Measurements from ENCODE around the gene ERICH2. TPM values are rescaled to one million over a fixed set of nuclear protein-coding genes. Genes with fewer than 3 reads are reported as not detected.
"Not testable (repeated sequence)": the region's sequence is repeated elsewhere in the genome, so short reads cannot be mapped to it uniquely, and the experiment has no call there.

Gene ERICH2, protein sequence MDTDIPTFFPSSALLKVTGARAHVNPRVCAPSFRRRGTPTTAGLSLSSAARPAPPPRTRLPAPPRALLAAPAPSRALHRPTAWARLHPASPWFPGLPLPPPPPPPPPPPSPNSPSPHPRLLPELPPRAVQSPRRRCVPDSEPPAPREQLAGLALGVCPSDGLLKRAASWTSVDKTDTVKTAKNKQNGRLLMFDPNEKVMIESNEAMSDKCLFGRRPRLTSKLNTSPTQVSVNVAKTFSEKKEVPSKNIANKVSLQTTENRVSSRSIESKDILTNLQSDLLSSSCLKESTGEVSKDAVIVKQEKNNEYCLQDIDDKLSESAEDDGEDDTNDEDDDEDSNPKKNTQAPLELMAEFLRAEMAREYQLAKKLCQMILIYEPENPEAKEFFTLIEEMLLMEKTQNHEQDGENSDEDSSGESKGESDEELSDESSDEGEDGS
- not detected for total RNA-seq

DNA sequence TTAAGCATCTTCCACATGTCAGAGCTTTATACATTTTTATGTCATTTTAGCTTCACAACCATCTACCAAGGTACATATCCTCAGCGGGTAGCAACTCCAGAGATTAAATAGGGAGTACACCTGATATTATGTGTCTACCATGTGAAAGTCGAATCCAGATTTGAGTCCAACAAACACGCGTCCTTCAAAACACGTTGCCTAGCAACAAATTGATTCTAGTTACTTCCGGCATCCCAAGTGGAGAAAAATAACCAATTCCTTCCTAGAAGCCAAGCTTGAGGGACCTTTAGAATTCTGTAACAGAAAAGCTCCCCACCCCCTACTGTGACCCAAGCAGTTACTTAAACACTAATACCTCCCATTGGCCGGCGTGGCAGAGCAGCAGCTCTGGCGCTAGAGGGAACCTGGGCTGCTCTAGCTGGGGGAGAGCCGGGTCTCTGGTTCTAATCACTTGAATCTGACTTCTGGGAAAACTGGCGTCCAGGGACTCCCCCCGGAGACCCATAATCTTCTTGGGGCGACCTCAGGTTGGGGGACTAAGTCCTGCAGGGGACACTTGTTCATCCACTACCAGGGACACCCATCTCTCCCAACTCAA, at the start of gene ERICH2:
Gene ERICH2, plus strand, starts transcription at position 371 of the 598 bp plus-strand sequence. CDS start 304 bp downstream, outside the sequence.
- no peak for DNase-seq

DNA sequence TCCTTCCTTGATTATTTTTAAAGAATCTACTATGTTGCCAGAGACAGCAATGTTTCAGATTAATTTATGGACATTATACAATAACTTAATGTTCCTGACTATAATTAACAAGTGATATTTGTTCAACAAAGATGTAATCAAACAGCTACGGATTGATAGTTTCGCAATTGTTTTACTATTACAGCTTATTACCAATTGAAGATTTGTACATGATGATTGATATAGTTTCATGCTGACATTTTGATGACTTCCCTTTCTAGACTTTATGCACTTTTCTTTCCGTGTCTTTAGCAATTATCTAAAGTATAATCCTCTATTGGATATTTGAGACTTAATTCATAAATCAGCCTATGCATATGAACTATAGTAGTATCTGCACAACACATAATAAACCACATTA, 48.5 kb upstream of the ERICH2 start:
- DNase-seq, result no peak

DNA sequence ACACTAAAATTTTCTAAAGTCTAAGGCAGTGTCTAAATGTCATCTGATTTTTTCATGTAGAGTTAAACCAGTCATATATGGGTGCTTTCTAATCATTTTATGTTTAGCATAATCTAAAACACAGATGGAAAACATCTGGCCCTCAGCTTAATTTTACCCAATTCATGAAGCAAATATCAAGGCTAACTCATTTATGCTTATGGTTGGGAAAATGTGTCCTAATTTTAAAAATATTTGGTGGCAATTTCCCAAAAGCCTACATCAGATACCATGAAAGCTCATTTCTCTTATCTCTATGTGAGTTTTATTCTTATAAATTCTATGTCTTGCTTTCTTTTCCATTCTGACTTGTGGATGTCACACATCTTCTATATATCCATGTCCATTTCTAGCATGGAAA, 47.9 kb upstream of the ERICH2 start:
- DNase-seq, result no peak

DNA sequence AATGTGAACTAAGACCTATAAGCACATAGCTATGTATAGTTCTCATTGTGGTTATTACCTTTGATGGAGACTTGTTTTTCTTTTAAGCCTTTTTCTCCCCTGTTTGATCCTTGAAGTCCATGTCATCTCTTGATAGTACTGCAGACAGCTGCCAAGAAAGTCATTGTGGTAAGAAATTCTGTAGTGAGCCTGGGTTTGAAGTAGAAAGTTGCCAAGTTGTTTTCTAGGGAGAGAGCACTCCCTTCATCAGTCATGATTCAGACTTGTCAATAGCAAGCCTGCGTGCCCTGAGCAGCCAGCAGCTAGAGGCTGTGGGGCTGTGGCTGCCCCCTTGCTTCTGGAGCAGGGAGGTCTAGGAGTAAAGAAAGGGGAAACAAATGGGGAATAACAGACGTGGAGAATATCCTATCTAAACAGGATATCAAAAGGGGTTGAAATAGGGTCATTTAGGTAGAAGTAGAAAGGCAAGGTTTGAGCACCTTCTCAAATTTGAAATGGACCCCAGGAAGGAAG, 46.7 kb upstream of the ERICH2 start:
- no peak for DNase-seq

DNA sequence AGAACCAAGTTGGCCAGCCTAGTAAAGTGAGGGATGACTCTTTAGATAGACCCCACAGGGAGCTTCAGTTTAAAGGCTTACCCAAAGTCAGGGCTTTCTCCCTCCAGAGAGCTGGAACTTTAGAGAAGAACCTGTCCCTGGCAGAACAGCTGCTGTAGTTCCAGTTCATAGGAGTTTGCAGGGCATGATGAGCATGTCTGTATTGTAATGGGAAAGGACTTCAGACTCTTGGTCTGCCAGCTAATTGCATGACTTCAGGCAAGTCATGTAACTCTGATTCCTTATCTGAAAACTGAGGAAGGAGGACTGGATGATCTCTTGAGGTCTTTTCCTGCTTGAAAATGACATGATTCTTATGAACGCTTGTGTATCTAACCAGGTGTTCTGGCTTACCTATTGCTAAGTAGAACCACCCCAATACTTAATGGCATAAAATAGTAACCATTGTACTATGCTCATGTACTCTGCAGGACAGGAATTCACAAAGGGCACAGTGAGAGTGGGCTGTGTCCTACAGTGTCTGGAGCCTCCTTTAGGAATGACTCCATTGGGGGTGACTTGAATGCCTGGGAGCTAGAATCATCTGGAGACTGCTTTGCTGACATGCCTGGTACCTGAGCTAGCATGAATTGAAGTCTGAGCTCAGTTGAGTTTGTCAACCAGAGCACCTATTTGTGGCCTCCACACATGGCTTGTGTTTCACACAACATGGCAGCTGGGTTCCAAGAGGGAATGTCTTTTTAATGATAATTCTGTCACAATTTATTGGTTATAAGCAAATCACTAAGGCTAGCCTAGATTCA, 36.2 kb upstream of the ERICH2 start:
- DNase-seq, result no peak

DNA sequence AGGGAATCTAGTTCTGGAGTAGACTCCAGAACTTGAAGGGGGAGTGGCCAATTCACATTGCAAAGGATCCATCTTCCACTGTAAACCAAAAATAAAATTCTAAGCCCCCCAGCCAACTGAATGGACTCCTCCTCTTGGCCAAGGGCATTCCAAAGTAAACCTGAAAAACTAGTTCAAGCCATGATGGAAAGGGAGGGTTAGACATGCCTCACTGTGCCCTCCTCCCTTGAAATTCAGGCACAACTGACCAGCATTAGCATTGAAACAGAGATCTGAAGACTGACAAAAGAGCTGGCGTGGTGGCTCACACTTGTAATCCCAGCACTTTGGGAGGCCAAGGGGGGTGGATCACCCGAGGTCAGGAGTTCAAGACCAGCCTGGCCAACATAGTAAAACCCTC, 35.6 kb upstream of the ERICH2 start:
- DNase-seq, result not testable (repeated sequence)

DNA sequence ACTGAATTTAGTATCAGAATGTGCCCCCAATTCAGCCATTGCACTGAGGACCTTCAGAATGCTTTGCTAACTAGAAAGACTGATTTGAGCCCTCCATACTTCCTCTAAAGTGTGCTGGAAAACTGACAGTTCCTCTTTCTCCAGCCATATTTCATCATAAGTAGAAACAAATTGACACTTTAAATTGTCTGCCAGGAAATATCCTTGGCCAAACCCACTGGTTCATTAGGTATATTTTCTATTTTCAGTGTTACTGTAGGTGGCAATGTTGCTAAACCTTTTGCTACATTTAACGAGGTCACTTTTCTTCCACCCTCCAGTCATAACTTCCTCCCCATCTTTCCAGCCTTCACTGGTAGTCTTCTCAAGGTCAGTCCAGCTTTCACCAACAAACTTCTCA, 33.5 kb upstream of the ERICH2 start:
- no peak for DNase-seq

DNA sequence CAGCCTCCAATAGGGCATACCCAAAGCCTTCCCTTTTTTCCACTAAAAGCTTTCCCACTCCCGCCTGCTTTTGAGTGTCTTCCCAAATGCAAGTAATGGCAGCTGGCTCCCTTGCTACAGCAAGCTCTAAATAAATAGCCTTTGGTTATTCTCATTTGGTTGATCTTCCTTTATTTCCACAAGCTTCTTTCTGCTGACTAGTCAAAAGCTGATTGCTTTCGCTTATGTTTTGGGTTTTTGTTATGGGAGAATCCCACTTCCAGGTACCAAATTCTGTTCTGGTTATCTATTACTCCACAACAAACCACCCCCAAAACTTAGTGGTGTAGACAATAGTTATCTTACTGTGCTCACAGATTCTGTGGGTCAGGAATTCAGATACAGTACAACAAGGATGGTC, 32.8 kb upstream of the ERICH2 start:
- no peak for DNase-seq

DNA sequence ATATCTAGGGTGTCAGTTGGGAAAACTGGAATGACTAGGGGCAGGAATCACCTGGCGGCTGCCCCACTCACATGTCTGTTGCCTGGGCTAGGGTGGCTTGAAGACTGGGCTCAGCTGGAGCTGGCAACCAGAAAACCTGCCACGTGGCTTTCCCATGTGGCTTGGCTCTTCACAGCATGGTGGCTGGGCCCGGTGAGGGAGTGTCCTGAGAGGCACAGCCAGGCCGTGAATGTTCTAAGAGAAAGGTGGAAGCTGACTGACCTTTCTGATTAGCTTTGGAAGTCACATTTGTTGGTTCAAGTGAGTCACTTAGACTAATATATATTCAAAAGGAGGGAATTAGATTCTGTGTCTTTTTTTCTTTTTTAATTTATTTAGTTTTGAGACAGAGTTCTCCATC, 32.4 kb upstream of the ERICH2 start:
- DNase-seq, result no peak

DNA sequence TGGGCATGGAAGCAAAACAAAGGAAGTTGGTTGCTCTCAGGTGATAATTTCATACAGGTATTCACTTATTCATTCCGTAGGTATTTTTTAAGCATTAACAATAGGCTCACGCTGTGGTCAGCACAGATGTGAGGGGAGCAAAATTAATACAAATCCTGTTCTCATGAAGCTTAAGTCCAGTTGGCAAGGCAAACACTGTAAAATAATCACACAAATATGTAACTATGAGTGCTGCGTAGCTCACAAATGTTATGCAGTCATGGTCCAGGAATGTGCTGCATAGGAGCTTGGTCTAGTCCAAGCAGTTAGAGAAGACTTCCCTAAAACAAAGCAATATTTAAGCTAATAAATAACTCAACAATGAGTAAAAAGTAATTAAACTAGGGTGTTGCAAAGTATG, 31.1 kb upstream of the ERICH2 start:
- no peak for DNase-seq

DNA sequence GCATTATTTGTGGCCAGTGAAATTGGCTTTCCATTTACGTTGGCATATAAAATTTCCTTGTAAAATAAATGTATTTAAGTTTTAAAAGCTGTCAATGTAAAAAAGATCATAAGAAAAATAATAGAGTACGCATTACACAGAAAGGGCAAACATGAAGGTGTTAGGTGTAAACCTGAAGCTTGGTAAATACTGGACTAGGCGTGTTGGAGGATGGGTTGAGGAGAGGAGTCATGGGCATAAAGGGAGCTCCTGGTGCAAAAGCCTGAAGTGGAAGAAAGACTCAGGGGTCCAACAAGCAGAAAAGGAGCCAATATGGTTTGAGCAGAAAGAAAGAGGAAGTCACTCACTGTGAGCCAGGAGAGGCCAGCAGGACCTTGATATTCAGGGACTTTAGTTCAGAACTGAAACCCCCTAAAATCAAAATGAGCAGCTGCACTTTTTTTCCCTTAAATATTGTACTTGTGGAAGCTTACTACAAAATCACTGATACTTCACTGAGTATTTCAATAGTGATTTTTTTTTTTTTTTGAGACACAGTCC, 30.6 kb upstream of the ERICH2 start:
- DNase-seq, result no peak

DNA sequence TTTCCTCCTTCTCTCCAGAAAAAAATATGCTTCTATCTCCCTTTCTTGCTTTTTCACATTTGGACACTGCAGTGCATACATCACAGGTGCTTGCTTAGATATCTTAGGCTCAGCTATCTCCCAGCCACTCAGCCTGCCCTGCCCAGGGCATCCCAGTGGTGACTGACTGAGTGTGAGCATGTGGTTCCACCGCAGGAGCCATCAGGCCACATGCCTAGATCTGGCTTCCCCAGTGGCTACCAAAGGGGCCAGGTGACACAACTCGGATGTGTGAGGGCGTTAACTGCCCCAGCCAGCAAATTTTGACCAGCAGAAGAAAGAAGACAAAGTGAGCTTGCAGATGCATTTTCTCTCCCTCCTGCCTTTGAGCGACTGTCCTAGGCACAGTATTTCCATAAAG, 29.5 kb upstream of the ERICH2 start:
- DNase-seq, result no peak

DNA sequence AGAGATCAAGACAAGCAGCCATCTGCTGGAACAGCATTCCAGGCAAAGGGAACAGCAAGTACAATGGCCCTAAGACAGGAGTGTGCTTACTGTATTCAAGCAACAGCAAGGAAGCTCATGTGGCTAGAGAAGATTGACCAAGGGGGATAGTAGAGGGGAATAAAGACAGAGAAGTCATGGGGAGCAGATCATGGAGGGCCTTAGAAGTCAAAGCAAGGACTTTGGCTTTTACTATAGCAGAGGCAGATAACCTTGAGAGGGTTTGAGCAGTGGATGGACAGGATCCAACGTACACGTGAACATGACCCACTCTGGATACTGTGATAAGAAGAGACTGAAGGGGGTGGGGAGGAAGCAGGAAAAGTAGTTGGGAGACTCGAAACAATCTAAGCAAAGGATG, 28.2 kb upstream of the ERICH2 start:
- DNase-seq, result no peak

DNA sequence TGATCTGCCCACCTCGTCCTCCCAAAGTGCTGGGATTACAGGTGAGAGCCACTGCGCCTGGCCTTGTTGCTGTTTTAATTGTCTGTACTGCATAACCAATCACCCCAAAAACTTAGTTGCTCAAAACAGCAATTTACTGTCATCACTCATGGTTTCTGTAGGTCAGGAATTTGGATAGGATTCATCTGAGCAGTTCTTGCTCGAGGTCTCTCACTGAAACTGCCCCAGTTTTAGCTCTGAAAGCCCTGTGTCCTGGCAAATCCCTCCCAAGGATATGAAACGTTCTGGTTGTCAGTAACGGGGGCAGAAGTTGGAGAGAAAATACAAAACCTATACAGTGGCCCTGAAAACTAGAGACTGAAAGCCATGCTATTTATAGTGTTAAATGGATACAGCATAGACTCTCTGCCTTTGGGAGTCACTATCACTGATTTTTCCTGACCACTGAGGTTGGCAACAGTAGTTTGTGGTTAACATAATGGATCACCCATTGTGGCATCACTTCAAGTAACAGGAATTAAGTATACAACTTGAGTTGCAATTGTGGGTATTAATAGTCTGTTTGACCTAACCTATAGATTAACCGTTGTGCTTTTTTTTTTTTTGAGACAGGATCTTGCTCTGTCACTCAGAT, 27.2 kb upstream of the ERICH2 start:
- DNase-seq, result no peak

DNA sequence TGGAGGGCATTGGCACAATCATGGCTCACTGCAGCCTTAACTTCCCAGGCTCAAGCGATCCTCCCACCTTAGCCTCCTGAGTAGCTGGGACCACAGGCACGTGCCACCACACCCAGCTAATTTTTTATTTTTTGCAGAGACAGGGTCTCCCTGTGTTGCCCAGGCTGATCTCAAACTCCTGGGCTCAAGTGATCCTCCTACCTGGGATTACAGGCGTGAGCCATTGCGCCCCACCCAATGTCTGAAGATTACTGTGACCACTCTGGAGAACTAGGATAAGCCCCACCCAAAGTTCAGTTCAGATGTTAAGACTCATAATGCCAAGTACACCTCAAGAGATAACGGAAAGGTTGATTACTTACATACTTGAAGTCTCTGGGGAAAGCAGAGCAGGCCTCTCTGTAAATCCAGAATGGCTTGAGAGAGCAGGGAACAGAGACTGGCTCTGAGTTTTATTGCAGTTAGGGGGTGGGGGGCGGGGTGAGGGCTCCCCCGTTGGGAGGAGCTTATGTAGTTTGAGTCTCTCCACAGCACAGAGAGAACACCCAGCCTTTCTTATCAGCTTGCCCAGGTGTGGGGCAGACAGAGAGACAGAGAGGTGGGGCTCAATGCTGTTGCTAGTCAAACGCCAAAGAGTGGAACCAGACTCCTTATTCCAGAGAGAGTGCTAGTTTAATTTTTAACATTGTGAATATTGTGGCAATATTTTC, 26.5 kb upstream of the ERICH2 start:
- no peak for DNase-seq

DNA sequence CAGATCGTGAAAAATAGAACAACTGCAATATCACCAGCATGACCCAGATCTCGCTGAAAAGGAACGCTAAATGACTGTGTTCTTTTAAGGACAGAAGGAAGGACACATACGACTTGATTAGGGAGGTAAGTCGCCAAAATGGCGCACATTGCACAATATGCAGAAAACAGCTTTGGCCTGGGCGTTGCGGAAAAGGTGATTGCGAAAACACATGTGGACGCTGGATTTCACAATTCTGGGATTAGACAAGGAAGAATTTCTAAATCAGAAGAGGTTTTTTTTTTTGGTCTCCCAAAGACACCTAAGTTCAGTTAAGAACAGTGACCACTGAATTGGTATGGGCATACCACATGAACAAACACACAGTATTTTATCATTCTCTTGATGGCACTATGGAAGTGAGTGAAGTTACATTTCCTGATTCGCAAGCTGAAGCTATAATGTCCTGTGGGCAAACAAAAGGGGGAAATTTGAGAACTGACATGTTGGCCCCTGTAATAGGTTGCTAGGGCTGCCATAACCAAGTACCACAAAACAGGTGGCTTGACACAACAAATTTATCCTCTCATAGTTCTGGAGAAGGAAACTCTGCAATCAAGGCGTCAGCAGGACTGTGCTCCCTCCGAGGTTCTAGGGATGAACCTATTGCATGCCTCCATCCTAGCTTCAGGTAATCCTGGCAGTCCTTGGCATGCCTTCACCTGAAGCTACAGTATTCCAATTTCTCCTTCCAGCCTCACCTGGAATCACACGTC, 25.8 kb upstream of the ERICH2 start:
- DNase-seq, result no peak

DNA sequence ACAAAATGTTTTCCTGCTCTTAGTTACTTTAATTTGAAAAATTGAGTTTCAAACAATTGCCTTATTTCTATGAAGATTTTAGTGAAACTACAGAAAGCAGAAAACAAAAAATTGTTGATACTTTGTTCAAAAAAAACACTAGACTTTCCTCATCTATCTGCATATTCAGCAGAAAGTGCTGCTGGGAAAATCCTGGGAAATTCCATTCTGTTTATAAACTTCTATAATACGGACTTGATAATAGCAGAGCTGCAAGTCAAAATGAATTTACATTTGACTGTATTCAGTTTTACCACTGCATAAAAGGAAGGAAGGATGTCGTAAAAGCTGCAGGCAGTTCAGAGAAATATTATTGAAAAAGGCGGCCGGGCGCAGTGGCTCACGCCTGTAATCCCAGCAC, 24.9 kb upstream of the ERICH2 start:
- DNase-seq, result no peak

DNA sequence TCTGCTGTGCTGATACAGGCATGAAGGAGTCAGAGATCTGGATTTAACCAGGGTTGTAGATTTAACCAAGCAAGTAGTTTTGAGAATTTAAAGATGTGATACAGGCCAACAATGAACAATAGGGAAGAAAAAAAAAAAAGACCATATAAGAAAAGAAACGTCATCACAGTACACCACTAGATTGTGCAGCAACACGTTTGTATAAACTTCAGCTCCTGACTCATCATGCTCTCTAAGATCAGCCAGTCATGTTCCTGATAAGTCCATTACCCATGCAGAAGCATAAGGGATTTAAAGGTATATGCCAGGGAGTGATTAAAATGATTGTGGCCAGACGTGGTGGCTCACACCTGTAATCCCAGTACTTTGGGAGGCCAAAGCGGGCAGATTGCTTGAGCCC, 22.3 kb upstream of the ERICH2 start:
- no peak for DNase-seq

DNA sequence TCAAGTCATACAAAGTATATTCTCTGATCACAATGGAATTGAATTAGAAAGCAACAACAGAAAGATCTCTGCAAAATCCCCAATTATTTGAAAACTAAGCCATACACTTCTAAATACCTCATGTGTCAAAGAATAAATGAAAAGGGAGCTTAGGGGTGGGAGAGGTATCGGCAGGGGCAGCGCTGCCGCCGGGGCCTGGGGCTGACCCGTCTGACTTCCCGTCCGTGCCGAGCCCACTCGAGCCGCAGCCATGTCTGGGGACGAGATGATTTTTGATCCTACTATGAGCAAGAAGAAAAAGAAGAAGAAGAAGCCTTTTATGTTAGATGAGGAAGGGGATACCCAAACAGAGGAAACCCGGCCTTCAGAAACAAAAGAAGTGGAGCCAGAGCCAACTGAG, 18.6 kb upstream of the ERICH2 start:
- DNase-seq, result not testable (repeated sequence)

DNA sequence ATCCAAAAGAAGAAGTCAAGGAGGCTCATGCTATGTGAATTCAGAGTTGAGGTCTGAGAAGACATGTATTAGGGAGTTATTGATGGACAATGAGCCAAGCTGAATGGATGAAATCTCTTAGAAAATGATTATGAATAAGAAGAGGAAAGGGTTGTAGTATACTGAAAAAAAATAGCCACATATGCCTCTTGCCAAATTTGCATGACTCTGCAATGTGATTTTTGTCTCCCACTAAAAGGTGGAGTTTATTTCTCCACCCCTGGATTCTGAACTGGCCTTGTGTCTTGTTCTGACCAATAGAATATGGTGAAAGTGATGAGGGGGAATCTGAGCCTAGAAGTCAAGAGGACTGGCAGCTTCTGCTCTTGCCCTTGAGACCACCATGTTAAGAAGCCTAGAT, 8.6 kb upstream of the ERICH2 start:
- no peak for DNase-seq

DNA sequence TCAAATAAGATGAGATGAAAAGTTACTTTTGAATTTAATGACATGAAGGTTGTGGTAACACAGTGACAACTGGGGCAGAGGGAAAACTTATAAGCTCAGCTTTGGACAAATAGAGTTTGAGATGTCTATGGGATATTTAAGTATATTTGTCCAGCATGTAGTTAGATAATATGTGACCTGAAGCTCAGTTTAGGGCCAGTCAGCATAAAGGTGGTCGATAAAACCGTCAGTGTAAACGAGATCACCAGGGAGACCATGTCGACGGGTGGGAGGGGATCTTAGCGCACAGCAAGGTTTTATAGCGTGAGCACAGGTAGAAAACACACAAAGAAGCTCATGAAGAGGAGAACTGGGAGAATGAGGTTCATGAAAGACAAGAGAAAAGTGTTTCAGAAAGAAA, 7.4 kb upstream of the ERICH2 start:
- no peak for DNase-seq

All from occipital lobe (tissue), 2 donors.